ENCODE data around the gene FAM135A. TPM values are rescaled to one million over a fixed set of nuclear protein-coding genes. Genes with fewer than 3 reads are reported as not detected.

FAM135A gene
- total and polyA plus RNA-seq, 12 donors = 6.8 to 33.9 (median 13.7) TPM

- no peak for DNase-seq
- peaks cover 0 to 5% of the 10 kb centered on the region in 2 donors for H3K4me1 ChIP-seq (replicated peaks in 1 of 2)
- no peaks in the 10 kb centered on the region for H3K9me3 ChIP-seq (replicated peaks in 1 of 3)
- no peaks in the 10 kb centered on the region for H3K36me3 ChIP-seq (replicated peaks in 1 of 2)
- no peaks in the 10 kb centered on the region for H3K27me3 ChIP-seq
- TF ChIP-seq CTCF (IDR thresholded peaks at IDR 0.05) (no peak), POLR2A (IDR thresholded peaks at IDR 0.05) (no peak)
- intact Hi-C loops (cut with DNase I) = no loop called here
- no peak overlapping the region for H3K27ac ChIP-seq
- H3K4me3 ChIP-seq = no peak overlapping the region
These were observed 18.0 kb upstream of the FAM135A start for GRCh38 chr6:70395301-70395672.

- Histone ChIP-seq H3K9me3 (replicated peaks in 1 of 3) (no peaks in the 10 kb centered on the region), H3K36me3 (replicated peaks in 1 of 2) (no peaks in the 10 kb centered on the region), H3K4me3 (no peak overlapping the region), H3K27ac (no peak overlapping the region), H3K27me3 (no peaks in the 10 kb centered on the region), H3K4me1 (replicated peaks in 1 of 2) (peaks cover 0 to 5% of the 10 kb centered on the region in 2 donors)
- intact Hi-C loops (cut with DNase I) = no loop called here
- TF ChIP-seq POLR2A (IDR thresholded peaks at IDR 0.05) = no peak
- no peak for TF ChIP-seq CTCF (IDR thresholded peaks at IDR 0.05)
- WGBS, 4 donors = 77 to 90% (median 81%) methylated on average over 1 of the region's 1 CpG
- DNase-seq = no peak
These were observed 17.1 kb upstream of the FAM135A start for GRCh38 chr6:70396163-70396562.

- Histone ChIP-seq H3K36me3 (replicated peaks in 1 of 2) (no peaks in the 10 kb centered on the region), H3K4me3 (no peak overlapping the region), H3K27me3 (no peaks in the 10 kb centered on the region), H3K9me3 (replicated peaks in 1 of 3) (no peaks in the 10 kb centered on the region), H3K4me1 (replicated peaks in 1 of 2) (peaks cover 0 to 5% of the 10 kb centered on the region in 2 donors), H3K27ac (peak overlapping the region in 1 of 5 donors; percentile 18)
- TF ChIP-seq CTCF (IDR thresholded peaks at IDR 0.05) (no peak), POLR2A (IDR thresholded peaks at IDR 0.05) (no peak)
- intact Hi-C loops (cut with DNase I) = no loop called here
- DNase-seq = no peak
- 64 to 74% (median 69%) methylated on average over 10 of the region's 10 CpGs for WGBS, 4 donors
These were observed 16.2 kb upstream of the FAM135A start for GRCh38 chr6:70396796-70397729.

GRCh38 chr6:70398783-70399728 is 14.3 kb upstream of the FAM135A start:
- peaks cover 0 to 5% of the 10 kb centered on the region in 2 donors for H3K4me1 ChIP-seq (replicated peaks in 1 of 2)
- intact Hi-C loops (cut with DNase I) = no loop called here
- WGBS, 4 donors = 75 to 81% (median 78%) methylated on average over 7 of the region's 7 CpGs

More at GRCh38 chr6:70398783-70399728, 14.3 kb upstream of the FAM135A start:
- Histone ChIP-seq H3K9me3 (replicated peaks in 1 of 3) (no peaks in the 10 kb centered on the region), H3K27me3 (no peaks in the 10 kb centered on the region), H3K36me3 (replicated peaks in 1 of 2) (no peaks in the 10 kb centered on the region), H3K27ac (no peak overlapping the region), H3K4me3 (no peak overlapping the region)
- DNase-seq = no peak
- TF ChIP-seq POLR2A (IDR thresholded peaks at IDR 0.05) (no peak), CTCF (IDR thresholded peaks at IDR 0.05) (no peak)
